Sigmoid colon (tissue), 4 donors: ENCODE measurements around the gene OXCT2.
"Not testable (repeated sequence)": the region's sequence is repeated elsewhere in the genome, so short reads cannot be mapped to it uniquely, and the experiment has no call there.

Source experiments
- POLR2A ChIP-seq, 2 donors: fragments of 450-650 bp; IDR thresholded peaks; one replicate each; pipeline ENCODE4 v1.6.1; 2016; ENCODE audit warnings: antibody characterized with exemption in 2 of 2, mild to moderate bottlenecking in 2 of 2, moderate library complexity in 2 of 2
- POLR2AphosphoS5 ChIP-seq, 4 donors: sonication (generic); formaldehyde crosslinking; IDR thresholded peaks; one replicate each; pipeline ENCODE4 v1.6.1; 2017; ENCODE audit warnings: antibody characterized with exemption in 4 of 4
- TF ChIP-seq, protein P1 (sequence below), 4 experiments: fragments of 450-650 bp in 3 of 4; fragments of 200-600 bp in 1 of 4; IDR thresholded peaks; one replicate each; pipeline ENCODE4 v1.5.1; 2016 to 2019; ENCODE audit warnings: antibody characterized with exemption in 4 of 4, mild to moderate bottlenecking in 3 of 4, moderate library complexity in 2 of 4

- TF ChIP-seq, protein P1, sequence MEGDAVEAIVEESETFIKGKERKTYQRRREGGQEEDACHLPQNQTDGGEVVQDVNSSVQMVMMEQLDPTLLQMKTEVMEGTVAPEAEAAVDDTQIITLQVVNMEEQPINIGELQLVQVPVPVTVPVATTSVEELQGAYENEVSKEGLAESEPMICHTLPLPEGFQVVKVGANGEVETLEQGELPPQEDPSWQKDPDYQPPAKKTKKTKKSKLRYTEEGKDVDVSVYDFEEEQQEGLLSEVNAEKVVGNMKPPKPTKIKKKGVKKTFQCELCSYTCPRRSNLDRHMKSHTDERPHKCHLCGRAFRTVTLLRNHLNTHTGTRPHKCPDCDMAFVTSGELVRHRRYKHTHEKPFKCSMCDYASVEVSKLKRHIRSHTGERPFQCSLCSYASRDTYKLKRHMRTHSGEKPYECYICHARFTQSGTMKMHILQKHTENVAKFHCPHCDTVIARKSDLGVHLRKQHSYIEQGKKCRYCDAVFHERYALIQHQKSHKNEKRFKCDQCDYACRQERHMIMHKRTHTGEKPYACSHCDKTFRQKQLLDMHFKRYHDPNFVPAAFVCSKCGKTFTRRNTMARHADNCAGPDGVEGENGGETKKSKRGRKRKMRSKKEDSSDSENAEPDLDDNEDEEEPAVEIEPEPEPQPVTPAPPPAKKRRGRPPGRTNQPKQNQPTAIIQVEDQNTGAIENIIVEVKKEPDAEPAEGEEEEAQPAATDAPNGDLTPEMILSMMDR (IDR thresholded peaks at IDR 0.05): not testable (repeated sequence)
- not testable (repeated sequence) for TF ChIP-seq POLR2AphosphoS5, POLR2A (IDR thresholded peaks at IDR 0.05)
Observed at GRCh38 chr1:39786303-39787107, 15.4 kb upstream of the OXCT2 start.
